Smooth muscle cell of bladder (primary cell): ENCODE results near the gene SPDYE1. TPM values are rescaled to one million over a fixed set of nuclear protein-coding genes. Genes with fewer than 3 reads are reported as not detected.

ENCODE experiments used
- total RNA-seq: library from RNA; depleted of rRNA; stranded (reverse); fragments of >200 nt; gene quantifications from 2 replicates; pipeline ENCODE4 v1.2.3, GENCODE V29; 2014

SPDYE1 gene, protein sequence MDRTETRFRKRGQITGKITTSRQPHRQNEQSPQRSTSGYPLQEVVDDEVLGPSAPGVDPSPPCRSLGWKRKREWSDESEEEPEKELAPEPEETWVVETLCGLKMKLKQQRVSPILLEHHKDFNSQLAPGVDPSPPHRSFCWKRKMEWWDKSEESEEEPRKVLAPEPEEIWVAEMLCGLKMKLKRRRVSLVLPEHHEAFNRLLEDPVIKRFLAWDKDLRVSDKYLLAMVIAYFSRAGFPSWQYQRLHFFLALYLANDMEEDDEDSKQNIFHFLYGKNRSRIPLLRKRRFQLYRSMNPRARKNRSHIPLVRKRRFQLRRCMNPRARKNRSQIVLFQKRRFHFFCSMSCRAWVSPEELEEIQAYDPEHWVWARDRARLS
- not detected in 2 replicates for total RNA-seq

GRCh38 chr7:43997532-43997931, at the start of gene SPDYE1:
TSS of gene SPDYE1 (plus strand) at chr7:43997897. CDS start at chr7:43999950, 2,053 bp downstream.

GRCh38 chr7:44044315-44045225, 46.9 kb downstream of the SPDYE1 start, which contains the start of gene DBNL:
TSS of gene DBNL (plus strand) at chr7:44044702. CDS start at chr7:44044738, 36 bp downstream.

Other genes starting within 250 kb of the SPDYE1 start
- gene BLVRA, start 239.2 kb upstream of the SPDYE1 start, total RNA-seq = 39.0 and 47.0 TPM in 2 replicates
- 97.3 and 98.0 TPM in 2 replicates for gene MRPS24, start 128.4 kb upstream of the SPDYE1 start, total RNA-seq
- 22.9 and 25.2 TPM in 2 replicates for gene URGCP, start 91.3 kb upstream of the SPDYE1 start, total RNA-seq
- gene UBE2D4, start 71.5 kb upstream of the SPDYE1 start, total RNA-seq = 4.1 and 8.9 TPM in 2 replicates
- 114 and 122 TPM in 2 replicates for gene DBNL, start 46.8 kb downstream of the SPDYE1 start, total RNA-seq
- 0.14 and 0.65 TPM in 2 replicates for gene PGAM2, start 67.7 kb downstream of the SPDYE1 start, total RNA-seq
- 6.0 and 10.5 TPM in 2 replicates for gene POLM, start 84.6 kb downstream of the SPDYE1 start, total RNA-seq
- gene AEBP1, start 106.4 kb downstream of the SPDYE1 start, total RNA-seq = 15.5 and 53.1 TPM in 2 replicates
- 79.6 and 94.9 TPM in 2 replicates for gene POLD2, start 125.7 kb downstream of the SPDYE1 start, total RNA-seq
- gene MYL7, start 143.4 kb downstream of the SPDYE1 start, total RNA-seq = not detected in 2 replicates
- 1.0 and 1.4 TPM in 2 replicates for gene GCK, start 191.5 kb downstream of the SPDYE1 start, total RNA-seq
- gene YKT6, start 203.1 kb downstream of the SPDYE1 start, total RNA-seq = 79.2 and 88.1 TPM in 2 replicates